BE2C (cell line): ENCODE results near the gene SRA1. TPM values are rescaled to one million over a fixed set of nuclear protein-coding genes. Genes with fewer than 3 reads are reported as not detected.
"Not testable (repeated sequence)": the region's sequence is repeated elsewhere in the genome, so short reads cannot be mapped to it uniquely, and the experiment has no call there.

Source experiments
- DNase-seq: peaks from one replicate; pipeline ENCODE4 v3.0.0-alpha.2; 2020
- H3K27me3 ChIP-seq: fragments of 250-450 bp; sonication (Bioruptor Pico); 2 replicates; pipeline ENCODE4 v1.5.1; 2020; ENCODE audit warnings: mild to moderate bottlenecking
- H3K36me3 ChIP-seq: fragments of 250-450 bp; sonication (Bioruptor Pico); 2 replicates; pipeline ENCODE4 v1.5.1; 2020; ENCODE audit warnings: mild to moderate bottlenecking
- H3K4me1 ChIP-seq: fragments of 250-450 bp; sonication (Bioruptor Pico); 2 replicates; pipeline ENCODE4 v1.5.1; 2020
- H3K4me3 ChIP-seq: 2 replicates; pipeline ENCODE4 v1.5.1; 2011; ENCODE audit warnings: low read depth, low read length
- H3K9me3 ChIP-seq: fragments of 250-450 bp; sonication (Bioruptor Pico); 2 replicates; pipeline ENCODE4 v1.5.1; 2020
- polyA plus RNA-seq: library from polyadenylated mRNA; unstranded; fragments of >200 nt; gene quantifications from one replicate; pipeline ENCODE4 v1.2.1, GENCODE V29; 2012; ENCODE audit warnings: low read depth, missing spikeins; ENCODE audit not compliant: insufficient read length, insufficient read depth
- TF ChIP-seq, protein P1 (sequence below): IDR thresholded peaks from 2 replicates; pipeline ENCODE4 v1.5.1; 2012; ENCODE audit warnings: mild to moderate bottlenecking, low read depth, low read length

The SRA1 gene
- polyA plus RNA-seq: 143 TPM

DNA sequence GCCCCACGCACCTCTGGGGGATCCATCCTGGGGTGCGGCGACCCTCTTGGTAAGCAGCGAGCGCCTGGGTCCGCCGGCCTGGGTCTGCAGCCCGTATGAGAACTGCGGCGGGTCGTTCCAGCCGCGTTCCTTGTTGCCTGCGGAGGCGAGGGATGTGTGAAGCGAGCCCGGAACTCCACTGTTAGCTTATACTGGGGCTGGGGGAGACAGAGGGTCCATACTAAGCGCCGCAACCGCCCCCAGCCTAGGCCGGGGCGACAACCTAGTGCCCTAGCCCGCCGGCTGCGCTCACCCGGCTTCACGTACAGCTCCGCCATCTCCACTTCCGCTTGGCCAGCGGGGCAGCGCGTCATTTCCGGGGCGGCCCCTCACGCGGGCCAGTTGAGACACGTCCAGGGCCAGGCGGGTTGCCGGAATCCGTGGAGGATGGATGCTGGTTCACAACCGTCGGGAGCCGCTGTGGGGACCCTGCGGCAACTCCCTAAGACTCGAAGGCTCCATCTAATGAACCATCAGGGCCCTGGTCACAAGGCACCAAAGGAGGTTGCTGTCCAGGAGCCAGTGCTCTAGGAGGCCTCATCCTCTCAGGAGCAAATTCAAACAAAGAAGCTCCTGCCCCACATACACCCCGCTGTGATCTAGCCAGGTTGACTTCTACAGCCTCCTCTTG is at the start of gene SRA1:
SRA1 (minus strand) TSS at position 338 of the 670 bp plus-strand sequence; CDS start at position 317, 21 bp downstream.
- Histone ChIP-seq H3K36me3 (no peaks in the 10 kb centered on the region; the same call in 1 of the 2 replicates), H3K4me3 (peak within 1 kb of the TSS; percentile 84), H3K4me1 (peaks cover 11% of the 10 kb centered on the region; the same call in 1 of the 2 replicates), H3K9me3 (no peaks in the 10 kb centered on the region), H3K27me3 (no peaks in the 10 kb centered on the region)
- TF ChIP-seq, protein P1, sequence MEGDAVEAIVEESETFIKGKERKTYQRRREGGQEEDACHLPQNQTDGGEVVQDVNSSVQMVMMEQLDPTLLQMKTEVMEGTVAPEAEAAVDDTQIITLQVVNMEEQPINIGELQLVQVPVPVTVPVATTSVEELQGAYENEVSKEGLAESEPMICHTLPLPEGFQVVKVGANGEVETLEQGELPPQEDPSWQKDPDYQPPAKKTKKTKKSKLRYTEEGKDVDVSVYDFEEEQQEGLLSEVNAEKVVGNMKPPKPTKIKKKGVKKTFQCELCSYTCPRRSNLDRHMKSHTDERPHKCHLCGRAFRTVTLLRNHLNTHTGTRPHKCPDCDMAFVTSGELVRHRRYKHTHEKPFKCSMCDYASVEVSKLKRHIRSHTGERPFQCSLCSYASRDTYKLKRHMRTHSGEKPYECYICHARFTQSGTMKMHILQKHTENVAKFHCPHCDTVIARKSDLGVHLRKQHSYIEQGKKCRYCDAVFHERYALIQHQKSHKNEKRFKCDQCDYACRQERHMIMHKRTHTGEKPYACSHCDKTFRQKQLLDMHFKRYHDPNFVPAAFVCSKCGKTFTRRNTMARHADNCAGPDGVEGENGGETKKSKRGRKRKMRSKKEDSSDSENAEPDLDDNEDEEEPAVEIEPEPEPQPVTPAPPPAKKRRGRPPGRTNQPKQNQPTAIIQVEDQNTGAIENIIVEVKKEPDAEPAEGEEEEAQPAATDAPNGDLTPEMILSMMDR: no peak; the same call in 1 of the 2 replicates
- peak; percentile 97 for DNase-seq

GRCh38 chr5:140607031-140607430 is 49.8 kb upstream of the SRA1 start:
- TF ChIP-seq, protein P1: no peak
- no peak for DNase-seq
- Histone ChIP-seq H3K4me1 (no peaks in the 10 kb centered on the region), H3K36me3 (no peaks in the 10 kb centered on the region), H3K9me3 (no peaks in the 10 kb centered on the region), H3K27me3 (no peaks in the 10 kb centered on the region), H3K4me3 (no peak overlapping the region)

DNA sequence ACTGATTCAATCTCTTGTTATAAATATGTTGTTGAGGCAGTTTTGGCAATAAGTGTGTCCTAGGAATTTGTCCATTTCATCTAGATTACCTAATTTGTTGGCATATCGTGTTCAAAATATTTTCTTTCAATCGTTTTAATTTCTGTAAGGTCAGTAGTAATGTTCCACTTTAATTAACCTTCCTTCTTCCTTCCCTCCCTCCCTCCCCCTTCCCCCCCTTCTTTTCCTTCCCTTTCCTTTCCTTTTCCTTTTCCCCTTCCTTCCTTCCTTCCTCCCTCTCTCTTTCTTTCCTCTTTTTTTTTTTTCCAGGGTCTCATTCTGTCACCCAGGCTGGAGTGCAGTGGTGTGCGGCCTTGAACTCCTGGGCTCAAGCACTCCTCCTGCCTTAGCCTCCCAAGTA is 48.6 kb upstream of the SRA1 start:
- Histone ChIP-seq H3K9me3 (no peaks in the 10 kb centered on the region), H3K4me1 (no peaks in the 10 kb centered on the region)
- no peak for DNase-seq

DNA sequence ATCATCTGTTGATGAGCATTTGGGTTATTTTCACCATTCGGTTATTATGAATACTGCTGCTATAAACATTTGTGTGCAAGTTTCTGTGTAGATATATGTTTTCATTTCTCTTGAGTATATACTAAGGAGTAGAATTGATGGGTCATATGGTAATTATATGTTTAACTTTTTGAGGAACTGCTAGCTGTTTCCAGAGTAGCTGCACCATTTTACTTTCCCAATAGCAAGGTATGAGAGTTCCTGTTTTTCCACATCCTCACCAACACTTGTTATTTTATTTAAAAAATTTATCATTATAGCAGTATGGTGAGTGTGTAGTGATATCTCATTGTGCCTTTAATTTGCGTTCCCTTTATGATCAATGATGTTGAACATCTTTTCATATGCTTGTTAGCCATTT is 46.5 kb upstream of the SRA1 start:
- Histone ChIP-seq H3K4me3 (no peak overlapping the region), H3K27me3 (no peaks in the 10 kb centered on the region), H3K36me3 (no peaks in the 10 kb centered on the region), H3K4me1 (no peaks in the 10 kb centered on the region), H3K9me3 (no peaks in the 10 kb centered on the region)
- no peak for DNase-seq
- TF ChIP-seq, protein P1: no peak

More for the DNA sequence above, 48.6 kb upstream of the SRA1 start:
- H3K36me3 ChIP-seq: no peaks in the 10 kb centered on the region
- TF ChIP-seq, protein P1: no peak
- no peak overlapping the region for H3K4me3 ChIP-seq
- H3K27me3 ChIP-seq: no peaks in the 10 kb centered on the region

GRCh38 chr5:140603446-140603698 is 46.1 kb upstream of the SRA1 start:
- H3K4me3 ChIP-seq, H3K4me1 ChIP-seq, H3K36me3 ChIP-seq, H3K27me3 ChIP-seq, DNase-seq, H3K9me3 ChIP-seq: not testable (repeated sequence)

DNA sequence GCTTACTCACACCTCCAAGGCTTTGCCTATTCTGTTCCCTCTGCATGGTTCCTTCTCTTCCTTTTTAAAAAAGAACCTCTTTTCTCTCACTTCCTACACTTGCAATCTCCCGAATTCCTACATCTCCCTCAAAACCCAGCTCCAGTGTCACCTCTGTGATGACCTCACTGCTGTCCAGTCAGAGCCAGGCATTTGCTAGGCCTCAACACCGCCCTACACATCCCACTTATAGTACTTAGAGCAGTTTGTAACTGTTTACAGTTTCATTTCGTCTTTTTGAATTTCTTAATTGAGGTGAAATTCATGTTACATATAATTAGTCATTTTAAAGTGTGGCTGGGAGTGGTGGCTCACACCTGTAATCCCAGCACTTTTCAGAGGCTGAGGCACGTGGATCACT is 44.9 kb upstream of the SRA1 start:
- H3K9me3 ChIP-seq: no peaks in the 10 kb centered on the region
- no peak for DNase-seq
- H3K27me3 ChIP-seq: no peaks in the 10 kb centered on the region
- H3K4me1 ChIP-seq: no peaks in the 10 kb centered on the region
- TF ChIP-seq, protein P1: no peak
- H3K4me3 ChIP-seq: no peak overlapping the region
- no peaks in the 10 kb centered on the region for H3K36me3 ChIP-seq
